K562 (cell line): ENCODE results near the gene TTC39B. TPM values are rescaled to one million over a fixed set of nuclear protein-coding genes. Genes with fewer than 3 reads are reported as not detected.

Experiments used
- ATAC-seq: fragments of 200-7000 bp; cut with Tn5 transposase; 3 replicates; pipeline ENCODE4 v1.9.1; 2020; ENCODE audit warnings: moderate library complexity
- BruUV-seq: library from RNA; stranded (reverse); fragments of 400-500 nt; replicated peaks from 2 replicates; lab custom pipeline; 2021; lab: Mats Ljungman, UMichigan
- CTCF ChIA-PET: fragments of 300-600 bp; formaldehyde crosslinking; extraction: SDS; loops from one replicate; lab custom pipeline; 2021; ENCODE audit warnings: low intra/inter-chr PET ratio; lab: Yijun Ruan, JAX
- POLR2A ChIA-PET: fragments of 300-600, 350-650 bp; sonication (Branson Sonifier 250); formaldehyde crosslinking; extraction: SDS; loops from one replicate; lab custom pipeline; 2021; ENCODE audit warnings: antibody characterized with exemption, inconsistent platforms; lab: Yijun Ruan, JAX
- DNase-seq, 4 experiments: peaks; one replicate each; pipeline versions ENCODE4 v3.0.0 to v3.0.0-alpha.2; 2011 to 2018; ENCODE audit warnings: low spot score in 3 of 4, mixed read lengths in 3 of 4; ENCODE audit errors: extremely low read depth in 1 of 4
- FAIRE-seq: peaks from 2 replicates; lab custom pipeline; 2011; peaks lifted over from hg19 to GRCh38; lab: Jason Lieb, UNC
- H2AFZ ChIP-seq: 2 replicates; pipeline ENCODE4 v1.6.0; 2011; ENCODE audit warnings: low read depth, low read length, control low read depth, inconsistent platforms
- H3K27ac ChIP-seq: fragments of 200-600 bp; 3 replicates; pipeline ENCODE4 v1.8.0; 2011; ENCODE audit warnings: low read depth, mild to moderate bottlenecking, control low read depth, inconsistent platforms, low read length, moderate library complexity, mixed read lengths; ENCODE audit errors: extremely low read depth
- H3K27me3 ChIP-seq, 2 experiments: fragments of 300-600 bp in 1 of 2; 2 replicates in 1 of 2; 3 replicates in 1 of 2; pipeline versions ENCODE4 v1.6.0 to v1.8.0; 2011; ENCODE audit warnings: inconsistent platforms in 2 of 2, low read length in 2 of 2, mild to moderate bottlenecking in 1 of 2, mixed read lengths in 1 of 2, moderate library complexity in 1 of 2; ENCODE audit not compliant: control insufficient read depth in 2 of 2, insufficient read depth in 2 of 2
- H3K36me3 ChIP-seq: fragments of 300-600 bp; 3 replicates; pipeline ENCODE4 v1.8.0; 2011; ENCODE audit warnings: mild to moderate bottlenecking, low read length, inconsistent platforms; ENCODE audit not compliant: control insufficient read depth, insufficient read depth
- H3K4me1 ChIP-seq, 2 experiments: fragments of 200-600 bp in 1 of 2; replicated peaks in 1 of 2; 2 replicates in 1 of 2; 3 replicates in 1 of 2; pipeline versions ENCODE4 v1.5.1 to v1.8.0; 2011; ENCODE audit warnings: inconsistent platforms in 2 of 2, low read length in 2 of 2, mild to moderate bottlenecking in 1 of 2, mixed read lengths in 1 of 2, moderate library complexity in 1 of 2; ENCODE audit not compliant: control insufficient read depth in 2 of 2, insufficient read depth in 2 of 2
- H3K4me2 ChIP-seq: 2 replicates; pipeline ENCODE4 v1.6.1; 2011; ENCODE audit warnings: low read length, control low read depth, inconsistent platforms, mixed read lengths; ENCODE audit not compliant: insufficient read depth
- H3K4me3 ChIP-seq: fragments of 200-600 bp; sonication (generic), shearing (Covaris generic); 2 replicates; pipeline ENCODE4 v1.5.1; 2016; ENCODE audit warnings: control low read depth, inconsistent platforms
- H3K79me2 ChIP-seq: fragments of 200-600 bp; 3 replicates; pipeline ENCODE4 v1.8.0; 2011; ENCODE audit warnings: low read length, inconsistent platforms; ENCODE audit not compliant: control insufficient read depth, insufficient read depth
- H3K9ac ChIP-seq, 2 experiments: 2 replicates each; pipeline versions ENCODE4 v1.6.0 to v1.6.1; 2011; ENCODE audit warnings: low read depth in 2 of 2, low read length in 2 of 2, control low read depth in 1 of 2, inconsistent platforms in 1 of 2, mild to moderate bottlenecking in 1 of 2, mixed read lengths in 1 of 2; ENCODE audit not compliant: insufficient read depth in 1 of 2
- H3K9me1 ChIP-seq: one replicate; pipeline ENCODE4 v1.6.0; 2011; ENCODE audit warnings: inconsistent platforms, mild to moderate bottlenecking, low read length, moderate library complexity; ENCODE audit not compliant: control insufficient read depth, insufficient read depth
- H3K9me3 ChIP-seq: replicated peaks from 2 replicates; pipeline ENCODE4 v1.5.1; 2011; ENCODE audit warnings: low read depth, low read length, inconsistent platforms; ENCODE audit not compliant: control insufficient read depth, insufficient read depth
- H4K20me1 ChIP-seq: replicated peaks from 2 replicates; pipeline ENCODE4 v1.6.1; 2011; ENCODE audit warnings: low read length, inconsistent platforms, mixed read lengths; ENCODE audit not compliant: control insufficient read depth, insufficient read depth
- BCL6 ChIP-seq: fragments of 250-450 bp; sonication (Bioruptor Pico); IDR thresholded peaks from 2 replicates; pipeline ENCODE4 v1.4.0; 2020
- CHCHD3 ChIP-seq: fragments of 250-450 bp; sonication (Bioruptor Pico); IDR thresholded peaks from 2 replicates; pipeline ENCODE4 v2.1.2; 2022; ENCODE audit warnings: mild to moderate bottlenecking
- GTF2E2 ChIP-seq: fragments of 200-800 bp; sonication (Bioruptor generic); IDR thresholded peaks from 2 replicates; pipeline ENCODE4 v1.6.1; 2016; ENCODE audit warnings: missing genetic modification characterization, missing compliant biosample characterization
- KLF1 ChIP-seq: fragments of 450-650 bp; IDR thresholded peaks from 2 replicates; pipeline ENCODE4 v1.6.1; 2016; ENCODE audit warnings: missing genetic modification characterization, missing compliant biosample characterization
- SAP30 ChIP-seq: fragments of 200-600 bp; sonication (generic); IDR thresholded peaks from 2 replicates; pipeline ENCODE4 v1.6.1; 2012; ENCODE audit warnings: borderline replicate concordance, low read depth, mild to moderate bottlenecking, moderate library complexity, low read length, control low read depth, inconsistent platforms; ENCODE audit not compliant: insufficient read depth, poor library complexity, severe bottlenecking
- SMARCA4 ChIP-seq: fragments of 450-650 bp; IDR thresholded peaks from 2 replicates; pipeline ENCODE4 v1.6.1; 2016
- ZNF197 ChIP-seq: fragments of 200-800 bp; sonication (Bioruptor generic); IDR thresholded peaks from 2 replicates; pipeline ENCODE4 v1.6.1; 2016; ENCODE audit warnings: low read depth, missing genetic modification characterization, missing compliant biosample characterization
- ZNF23 ChIP-seq: fragments of 250-450 bp; sonication (Bioruptor Pico); IDR thresholded peaks from 2 replicates; pipeline ENCODE4 v1.4.0; 2020; ENCODE audit warnings: mild to moderate bottlenecking
- ZNF431 ChIP-seq: sonication (generic); formaldehyde crosslinking; IDR thresholded peaks from 2 replicates; pipeline ENCODE4 v1.8.0; 2022; ENCODE audit warnings: mild to moderate bottlenecking, missing genetic modification reagents
- ZNF511 ChIP-seq: sonication (generic); formaldehyde crosslinking; IDR thresholded peaks from 2 replicates; pipeline ENCODE4 v1.8.0; 2022; ENCODE audit warnings: mild to moderate bottlenecking, missing genetic modification reagents
- WGBS: fragments of 100-300 bp; shearing (Covaris generic); methylation state at CpG from one replicate; pipeline ENCODE4 v1.1.6; 2016; ENCODE audit warnings: low coverage, mixed read lengths; ENCODE audit not compliant: insufficient coverage; ENCODE audit errors: missing lambda C conversion rate; 5-methylcytosine and 5-hydroxymethylcytosine counted together
- in situ Hi-C: fragments of 300-500 bp; cut with MboI; formaldehyde crosslinking; loops from 4 replicates; pipeline ENCODE4 v1.15.0; 2018; ENCODE audit warnings: inconsistent platforms, mixed read lengths
- intact Hi-C: fragments of 100-400 bp; cut with micrococcal nuclease; formaldehyde crosslinking; loops from 2 replicates; pipeline ENCODE4 v1.14.2; 2022
- polyA plus RNA-seq, 8 experiments: library from polyadenylated mRNA; depleted of rRNA in 4 of 8; stranded (reverse) in 5 of 8; unstranded in 3 of 8; fragments of >200 nt; fragmentation: Nextera tagmentation in 2 of 8; fragmentation: Illumina TruSeq in 1 of 8; extraction: Ambion mirVana in 2 of 8; extraction: Trizol in 1 of 8; gene quantifications; 2 replicates each; pipeline versions ENCODE4 v1.2.1 to v1.2.3, GENCODE V29; 2011 to 2014; ENCODE audit warnings: inconsistent platforms in 1 of 8, missing spikeins in 1 of 8
- total RNA-seq, 7 experiments: library from RNA; depleted of rRNA in 6 of 7; stranded (reverse); fragments of >200 nt in 6 of 7; fragmentation: Illumina TruSeq in 2 of 7; extraction: Trizol in 2 of 7; gene quantifications; 2 replicates each; pipeline versions ENCODE4 v1.2.1 to v1.2.3, GENCODE V29; 2011 to 2021; ENCODE audit warnings: low replicate concordance in 1 of 7
- TF ChIP-seq, protein P1 (sequence below): fragments of 200-800 bp; sonication (Bioruptor generic); IDR thresholded peaks from 2 replicates; pipeline ENCODE4 v1.6.1; 2017; ENCODE audit warnings: missing genetic modification characterization, missing compliant biosample characterization
- TF ChIP-seq, protein P2 (sequence below): fragments of 250-450 bp; sonication (Bioruptor Pico); IDR thresholded peaks from 2 replicates; pipeline ENCODE4 v1.5.0; 2021; ENCODE audit warnings: mild to moderate bottlenecking, borderline replicate concordance
- TF ChIP-seq, protein P3 (sequence below): sonication (generic); formaldehyde crosslinking; IDR thresholded peaks from 2 replicates; pipeline ENCODE4 v1.8.0; 2022; ENCODE audit warnings: mild to moderate bottlenecking, low read depth, missing genetic modification reagents
- TF ChIP-seq, protein P4 (sequence below): fragments of 450-650 bp; IDR thresholded peaks from 2 replicates; pipeline ENCODE4 v1.6.1; 2016; ENCODE audit warnings: low read depth, mild to moderate bottlenecking, moderate library complexity

TTC39B gene
- total and polyA plus RNA-seq, 9 of the 15 experiments (the other 6 are each of a cell fraction or from before 2014, with no cell fraction given): 0.32 to 1.2 (median 0.95) TPM

DNA sequence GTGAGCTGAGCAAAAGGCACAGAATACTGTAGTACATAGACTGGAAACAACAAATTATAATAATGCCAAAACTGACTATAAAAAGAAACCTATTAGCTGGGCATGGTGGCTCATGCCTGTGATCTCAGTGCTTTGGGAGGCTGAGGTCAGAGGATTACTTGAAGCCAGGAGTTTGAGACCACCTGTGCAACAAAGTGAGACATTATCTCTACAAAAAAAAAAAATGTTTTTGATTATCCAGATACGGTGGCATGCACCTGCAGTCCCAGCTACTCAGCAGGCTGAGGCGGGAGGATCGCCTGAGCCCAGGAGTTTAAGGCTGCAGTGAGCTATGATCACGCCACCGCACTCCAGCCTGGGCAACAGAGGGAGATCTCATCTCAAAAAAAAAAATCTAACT lies 175.9 kb downstream of the TTC39B start:
- Histone ChIP-seq H3K9ac (no peak overlapping the region), H2AFZ (no peak overlapping the region), H3K4me1 (no peaks in the 10 kb centered on the region; a peak in 1 of 5 replicates), H3K27me3 (no peaks in the 10 kb centered on the region), H3K27ac (no peak overlapping the region), H3K9me3 (no peaks in the 10 kb centered on the region), H4K20me1 (no peaks in the 10 kb centered on the region), H3K4me3 (no peak overlapping the region), H3K9me1 (no peaks in the 10 kb centered on the region), H3K4me2 (no peak overlapping the region), H3K36me3 (no peaks in the 10 kb centered on the region), H3K79me2 (no peaks in the 10 kb centered on the region)
- POLR2A ChIA-PET: no interaction called here
- in situ Hi-C loops: loop anchor here (25.0 kb wide), 2 partner anchors 469 to 694 kb away; no protein-coding TSS in a partner anchor
- CTCF ChIA-PET: no interaction called here
- WGBS: 3% methylated on average over 5 of the region's 5 CpGs
- intact Hi-C loops: loop anchor here (10.0 kb wide), 2 partner anchors 286 to 666 kb away; no protein-coding TSS in a partner anchor
- DNase-seq: no peak
- no peak for ATAC-seq
- FAIRE-seq: no peak
- BruUV-seq: no TSS peak
- TF ChIP-seq, protein P1, sequence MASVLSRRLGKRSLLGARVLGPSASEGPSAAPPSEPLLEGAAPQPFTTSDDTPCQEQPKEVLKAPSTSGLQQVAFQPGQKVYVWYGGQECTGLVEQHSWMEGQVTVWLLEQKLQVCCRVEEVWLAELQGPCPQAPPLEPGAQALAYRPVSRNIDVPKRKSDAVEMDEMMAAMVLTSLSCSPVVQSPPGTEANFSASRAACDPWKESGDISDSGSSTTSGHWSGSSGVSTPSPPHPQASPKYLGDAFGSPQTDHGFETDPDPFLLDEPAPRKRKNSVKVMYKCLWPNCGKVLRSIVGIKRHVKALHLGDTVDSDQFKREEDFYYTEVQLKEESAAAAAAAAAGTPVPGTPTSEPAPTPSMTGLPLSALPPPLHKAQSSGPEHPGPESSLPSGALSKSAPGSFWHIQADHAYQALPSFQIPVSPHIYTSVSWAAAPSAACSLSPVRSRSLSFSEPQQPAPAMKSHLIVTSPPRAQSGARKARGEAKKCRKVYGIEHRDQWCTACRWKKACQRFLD (CRISPR knock-in tag): no peak
- TF ChIP-seq, protein P2, sequence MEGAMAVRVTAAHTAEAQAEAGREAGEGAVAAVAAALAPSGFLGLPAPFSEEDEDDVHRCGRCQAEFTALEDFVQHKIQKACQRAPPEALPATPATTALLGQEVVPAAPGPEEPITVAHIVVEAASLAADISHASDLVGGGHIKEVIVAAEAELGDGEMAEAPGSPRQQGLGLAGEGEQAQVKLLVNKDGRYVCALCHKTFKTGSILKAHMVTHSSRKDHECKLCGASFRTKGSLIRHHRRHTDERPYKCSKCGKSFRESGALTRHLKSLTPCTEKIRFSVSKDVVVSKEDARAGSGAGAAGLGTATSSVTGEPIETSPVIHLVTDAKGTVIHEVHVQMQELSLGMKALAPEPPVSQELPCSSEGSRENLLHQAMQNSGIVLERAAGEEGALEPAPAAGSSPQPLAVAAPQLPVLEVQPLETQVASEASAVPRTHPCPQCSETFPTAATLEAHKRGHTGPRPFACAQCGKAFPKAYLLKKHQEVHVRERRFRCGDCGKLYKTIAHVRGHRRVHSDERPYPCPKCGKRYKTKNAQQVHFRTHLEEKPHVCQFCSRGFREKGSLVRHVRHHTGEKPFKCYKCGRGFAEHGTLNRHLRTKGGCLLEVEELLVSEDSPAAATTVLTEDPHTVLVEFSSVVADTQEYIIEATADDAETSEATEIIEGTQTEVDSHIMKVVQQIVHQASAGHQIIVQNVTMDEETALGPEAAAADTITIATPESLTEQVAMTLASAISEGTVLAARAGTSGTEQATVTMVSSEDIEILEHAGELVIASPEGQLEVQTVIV (CRISPR knock-in tag): no peak
- TF ChIP-seq SMARCA4: no peak
- TF ChIP-seq ZNF23 (CRISPR knock-in tag): no peak
- TF ChIP-seq, protein P3, sequence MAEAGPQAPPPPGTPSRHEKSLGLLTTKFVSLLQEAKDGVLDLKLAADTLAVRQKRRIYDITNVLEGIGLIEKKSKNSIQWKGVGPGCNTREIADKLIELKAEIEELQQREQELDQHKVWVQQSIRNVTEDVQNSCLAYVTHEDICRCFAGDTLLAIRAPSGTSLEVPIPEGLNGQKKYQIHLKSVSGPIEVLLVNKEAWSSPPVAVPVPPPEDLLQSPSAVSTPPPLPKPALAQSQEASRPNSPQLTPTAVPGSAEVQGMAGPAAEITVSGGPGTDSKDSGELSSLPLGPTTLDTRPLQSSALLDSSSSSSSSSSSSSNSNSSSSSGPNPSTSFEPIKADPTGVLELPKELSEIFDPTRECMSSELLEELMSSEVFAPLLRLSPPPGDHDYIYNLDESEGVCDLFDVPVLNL (CRISPR knock-in tag): no peak
- TF ChIP-seq, protein P4, sequence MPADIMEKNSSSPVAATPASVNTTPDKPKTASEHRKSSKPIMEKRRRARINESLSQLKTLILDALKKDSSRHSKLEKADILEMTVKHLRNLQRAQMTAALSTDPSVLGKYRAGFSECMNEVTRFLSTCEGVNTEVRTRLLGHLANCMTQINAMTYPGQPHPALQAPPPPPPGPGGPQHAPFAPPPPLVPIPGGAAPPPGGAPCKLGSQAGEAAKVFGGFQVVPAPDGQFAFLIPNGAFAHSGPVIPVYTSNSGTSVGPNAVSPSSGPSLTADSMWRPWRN: no peak
- no peak for TF ChIP-seq ZNF431
- TF ChIP-seq CHCHD3: no peak
- no peak for TF ChIP-seq BCL6 (CRISPR knock-in tag)
- TF ChIP-seq ZNF511: no peak
- no peak for TF ChIP-seq ZNF197
- TF ChIP-seq GTF2E2 (tag): no peak
- TF ChIP-seq SAP30: no peak
- no peak for TF ChIP-seq KLF1 (tag)
